Measurements from ENCODE around the gene APOE. TPM values are rescaled to one million over a fixed set of nuclear protein-coding genes. Genes with fewer than 3 reads are reported as not detected.
"Not testable (repeated sequence)": the region's sequence is repeated elsewhere in the genome, so short reads cannot be mapped to it uniquely, and the experiment has no call there.

Gene APOE
- total RNA-seq, 1 experiment from 2014 or later = 3.3 TPM

DNA sequence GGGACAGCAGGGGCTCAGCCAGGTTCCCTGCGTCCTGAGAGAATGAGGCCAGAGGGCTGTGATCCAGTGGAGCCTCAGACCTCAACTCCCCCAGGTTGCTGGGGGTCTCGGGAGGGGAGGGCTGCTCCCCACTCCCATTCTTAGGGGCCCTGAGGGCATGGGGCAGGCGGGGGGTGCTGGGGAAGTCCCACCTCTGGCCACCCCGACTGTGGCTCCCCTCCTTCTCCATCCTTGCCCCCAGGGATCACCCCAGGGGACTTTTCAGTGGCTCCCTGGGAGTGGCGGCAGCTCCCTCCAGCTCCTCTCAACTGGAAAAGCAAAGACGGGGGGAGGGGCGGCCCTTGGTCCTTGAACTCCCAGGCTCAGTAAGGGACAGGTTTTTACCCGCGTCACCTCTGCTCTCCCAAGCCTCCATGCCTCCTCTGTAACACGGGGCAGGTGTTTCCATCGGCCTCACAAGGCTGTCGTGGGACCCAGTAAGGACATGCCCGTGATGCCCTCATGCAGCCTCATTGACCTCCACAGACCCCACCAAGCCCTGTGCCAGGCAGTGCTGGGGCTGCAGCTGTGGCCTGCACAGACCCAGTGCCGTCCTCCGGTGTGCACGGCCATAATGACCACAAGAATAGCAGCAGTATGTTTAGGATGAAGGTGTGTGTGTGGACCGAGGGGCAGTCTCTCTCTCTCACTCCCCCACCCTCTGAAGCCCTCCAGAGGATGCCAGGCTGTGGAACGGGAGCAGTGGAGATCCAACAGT, 26.1 kb upstream of the APOE start:
- no peak for DNase-seq (ENCODE audit: unreplicated experiment)
- Mint-ChIP-seq H3K4me1 (ENCODE audit: insufficient read depth, unreplicated experiment) (no peaks in the 10 kb centered on the region), H3K4me3 (ENCODE audit: unreplicated experiment) (no peak overlapping the region), H3K36me3 (ENCODE audit: insufficient read depth, unreplicated experiment) (peaks cover 25% of the 10 kb centered on the region), H3K27me3 (ENCODE audit: insufficient read depth, unreplicated experiment) (no peaks in the 10 kb centered on the region), H3K27ac (ENCODE audit: low read depth, unreplicated experiment) (no peak overlapping the region), H3K9me3 (ENCODE audit: unreplicated experiment) (no peaks in the 10 kb centered on the region)
- no TSS peak for BruUV-seq (replicated peaks)
- intact Hi-C loops (cut with micrococcal nuclease) = no loop called here
- CTCF ChIA-PET = no interaction called here
- TF ChIP-seq, protein P1, sequence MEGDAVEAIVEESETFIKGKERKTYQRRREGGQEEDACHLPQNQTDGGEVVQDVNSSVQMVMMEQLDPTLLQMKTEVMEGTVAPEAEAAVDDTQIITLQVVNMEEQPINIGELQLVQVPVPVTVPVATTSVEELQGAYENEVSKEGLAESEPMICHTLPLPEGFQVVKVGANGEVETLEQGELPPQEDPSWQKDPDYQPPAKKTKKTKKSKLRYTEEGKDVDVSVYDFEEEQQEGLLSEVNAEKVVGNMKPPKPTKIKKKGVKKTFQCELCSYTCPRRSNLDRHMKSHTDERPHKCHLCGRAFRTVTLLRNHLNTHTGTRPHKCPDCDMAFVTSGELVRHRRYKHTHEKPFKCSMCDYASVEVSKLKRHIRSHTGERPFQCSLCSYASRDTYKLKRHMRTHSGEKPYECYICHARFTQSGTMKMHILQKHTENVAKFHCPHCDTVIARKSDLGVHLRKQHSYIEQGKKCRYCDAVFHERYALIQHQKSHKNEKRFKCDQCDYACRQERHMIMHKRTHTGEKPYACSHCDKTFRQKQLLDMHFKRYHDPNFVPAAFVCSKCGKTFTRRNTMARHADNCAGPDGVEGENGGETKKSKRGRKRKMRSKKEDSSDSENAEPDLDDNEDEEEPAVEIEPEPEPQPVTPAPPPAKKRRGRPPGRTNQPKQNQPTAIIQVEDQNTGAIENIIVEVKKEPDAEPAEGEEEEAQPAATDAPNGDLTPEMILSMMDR (IDR thresholded peaks at IDR 0.05; ENCODE audit: unreplicated experiment) = no peak
- POLR2A ChIA-PET = interaction anchor here (0.6 kb wide), 1 partner anchor 75 kb away, joined by 3 read pairs; no protein-coding TSS in a partner anchor

DNA sequence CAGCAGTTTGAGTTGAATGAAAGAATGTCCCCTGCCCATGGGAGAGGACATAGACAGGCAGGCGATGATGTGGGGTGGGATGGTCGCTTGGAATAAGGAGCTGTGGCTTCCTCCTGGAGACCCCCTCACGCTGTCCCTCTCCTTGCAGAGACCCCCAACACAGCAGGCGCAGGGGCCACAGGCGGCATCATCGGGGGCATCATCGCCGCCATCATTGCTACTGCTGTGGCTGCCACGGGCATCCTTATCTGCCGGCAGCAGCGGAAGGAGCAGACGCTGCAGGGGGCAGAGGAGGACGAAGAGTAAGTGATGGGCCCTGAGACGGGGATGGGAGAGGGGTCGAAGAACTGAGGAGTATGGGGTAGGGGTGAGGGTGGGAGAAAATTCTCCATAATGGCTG, 23.5 kb upstream of the APOE start:
- H3K4me1 Mint-ChIP-seq (ENCODE audit: insufficient read depth, unreplicated experiment) = no peaks in the 10 kb centered on the region
- BruUV-seq (replicated peaks) = no TSS peak
- CTCF ChIA-PET = interaction anchor here (1.2 kb wide), 1 partner anchor 456 kb away, joined by 3 read pairs; no protein-coding TSS in a partner anchor
- no peak overlapping the region for H3K4me3 Mint-ChIP-seq (ENCODE audit: unreplicated experiment)
- DNase-seq (ENCODE audit: unreplicated experiment) = no peak
- H3K27ac Mint-ChIP-seq (ENCODE audit: low read depth, unreplicated experiment) = no peak overlapping the region
- no peaks in the 10 kb centered on the region for H3K9me3 Mint-ChIP-seq (ENCODE audit: unreplicated experiment)
- H3K36me3 Mint-ChIP-seq (ENCODE audit: insufficient read depth, unreplicated experiment) = peaks cover 6% of the 10 kb centered on the region
- POLR2A ChIA-PET = no interaction called here
- intact Hi-C loops (cut with micrococcal nuclease) = no loop called here
- TF ChIP-seq, protein P1 (IDR thresholded peaks at IDR 0.05; ENCODE audit: unreplicated experiment) = no peak
- no peaks in the 10 kb centered on the region for H3K27me3 Mint-ChIP-seq (ENCODE audit: insufficient read depth, unreplicated experiment)

DNA sequence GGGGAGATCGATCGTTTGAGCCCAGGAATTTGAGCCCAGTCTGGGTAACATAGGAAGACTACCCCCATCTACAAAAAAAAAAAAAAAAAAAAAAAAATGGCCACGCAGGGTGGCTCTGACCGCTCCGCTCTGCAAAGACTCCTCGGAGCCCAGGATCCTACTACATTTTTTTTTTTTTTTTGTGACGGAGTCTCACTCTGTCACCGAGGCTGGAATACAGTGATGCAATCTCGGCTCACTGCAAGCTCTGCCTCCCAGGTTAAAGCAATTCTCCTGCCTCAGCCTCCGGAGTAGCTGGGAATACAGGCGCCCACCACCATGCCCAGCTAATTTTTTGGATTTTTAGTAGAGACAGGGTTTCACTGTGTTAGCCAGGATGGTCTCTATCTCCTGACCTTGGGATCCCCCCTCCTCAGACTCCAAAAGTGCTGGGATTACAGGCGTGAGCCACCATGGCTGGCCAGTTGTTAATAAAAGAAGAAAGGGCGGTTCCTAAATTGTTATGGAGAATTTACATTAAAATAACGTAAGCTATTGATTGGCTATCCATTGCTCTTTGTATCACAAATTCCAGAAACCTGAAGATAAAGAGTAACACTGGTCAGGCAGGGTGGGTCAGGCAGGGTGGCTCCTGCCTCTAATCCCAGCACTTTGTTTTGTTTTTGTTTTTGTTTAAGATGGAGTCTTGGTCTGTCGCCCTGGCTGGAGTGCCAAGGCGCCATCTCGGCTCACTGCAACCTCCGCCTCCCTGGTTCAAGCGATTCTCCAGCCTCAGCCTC, 22.8 kb upstream of the APOE start:
- H3K36me3 Mint-ChIP-seq (ENCODE audit: insufficient read depth, unreplicated experiment); POLR2A ChIA-PET; H3K27me3 Mint-ChIP-seq (ENCODE audit: insufficient read depth, unreplicated experiment); H3K27ac Mint-ChIP-seq (ENCODE audit: low read depth, unreplicated experiment); intact Hi-C loops (cut with micrococcal nuclease); DNase-seq (ENCODE audit: unreplicated experiment); H3K4me1 Mint-ChIP-seq (ENCODE audit: insufficient read depth, unreplicated experiment); H3K4me3 Mint-ChIP-seq (ENCODE audit: unreplicated experiment); H3K9me3 Mint-ChIP-seq (ENCODE audit: unreplicated experiment); BruUV-seq (replicated peaks): not testable (repeated sequence)
- CTCF ChIA-PET = interaction anchor here (0.6 kb wide), 1 partner anchor 27 kb away, joined by 4 read pairs; no protein-coding TSS in a partner anchor

DNA sequence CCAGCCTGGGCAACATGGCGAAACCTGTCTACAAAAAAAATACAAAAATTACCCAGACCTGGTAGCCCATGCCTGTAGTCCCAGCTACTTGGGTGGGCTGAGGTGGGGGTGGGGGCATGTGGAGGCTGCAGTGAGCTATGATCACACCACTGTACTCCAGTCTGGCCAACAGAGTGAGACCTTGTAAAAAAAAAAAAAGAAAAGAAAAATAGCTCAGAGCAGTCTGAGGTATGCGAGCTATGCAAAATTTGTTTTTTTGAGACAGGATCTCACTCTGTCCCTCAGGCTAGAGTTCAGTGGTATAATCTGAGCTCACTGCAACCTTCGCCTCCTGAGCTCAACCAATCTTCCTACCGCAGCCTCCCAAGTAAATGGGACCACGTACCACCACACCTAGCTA, 21.7 kb upstream of the APOE start:
- H3K27me3 Mint-ChIP-seq (ENCODE audit: insufficient read depth, unreplicated experiment) = no peaks in the 10 kb centered on the region
- DNase-seq (ENCODE audit: unreplicated experiment) = no peak
- BruUV-seq (replicated peaks) = no TSS peak
- no peak overlapping the region for H3K27ac Mint-ChIP-seq (ENCODE audit: low read depth, unreplicated experiment)
- H3K9me3 Mint-ChIP-seq (ENCODE audit: unreplicated experiment) = no peaks in the 10 kb centered on the region
- no peaks in the 10 kb centered on the region for H3K4me1 Mint-ChIP-seq (ENCODE audit: insufficient read depth, unreplicated experiment)
- TF ChIP-seq, protein P1 (IDR thresholded peaks at IDR 0.05; ENCODE audit: unreplicated experiment) = no peak
- H3K4me3 Mint-ChIP-seq (ENCODE audit: unreplicated experiment) = no peak overlapping the region
- intact Hi-C loops (cut with micrococcal nuclease) = no loop called here
- peaks cover under 1% of the 10 kb centered on the region for H3K36me3 Mint-ChIP-seq (ENCODE audit: insufficient read depth, unreplicated experiment)
- ChIA-PET POLR2A (interaction anchor here (0.6 kb wide), 1 partner anchor 27 kb away, joined by 3 read pairs; no protein-coding TSS in a partner anchor), CTCF (interaction anchor here (0.6 to 1.1 kb wide), 3 partner anchors 100 to 674 kb away, joined by 3 to 4 read pairs (median 3); no protein-coding TSS in a partner anchor)

Data from MCF 10A (cell line).